ENCODE results near the gene HOXA9.

DNA sequence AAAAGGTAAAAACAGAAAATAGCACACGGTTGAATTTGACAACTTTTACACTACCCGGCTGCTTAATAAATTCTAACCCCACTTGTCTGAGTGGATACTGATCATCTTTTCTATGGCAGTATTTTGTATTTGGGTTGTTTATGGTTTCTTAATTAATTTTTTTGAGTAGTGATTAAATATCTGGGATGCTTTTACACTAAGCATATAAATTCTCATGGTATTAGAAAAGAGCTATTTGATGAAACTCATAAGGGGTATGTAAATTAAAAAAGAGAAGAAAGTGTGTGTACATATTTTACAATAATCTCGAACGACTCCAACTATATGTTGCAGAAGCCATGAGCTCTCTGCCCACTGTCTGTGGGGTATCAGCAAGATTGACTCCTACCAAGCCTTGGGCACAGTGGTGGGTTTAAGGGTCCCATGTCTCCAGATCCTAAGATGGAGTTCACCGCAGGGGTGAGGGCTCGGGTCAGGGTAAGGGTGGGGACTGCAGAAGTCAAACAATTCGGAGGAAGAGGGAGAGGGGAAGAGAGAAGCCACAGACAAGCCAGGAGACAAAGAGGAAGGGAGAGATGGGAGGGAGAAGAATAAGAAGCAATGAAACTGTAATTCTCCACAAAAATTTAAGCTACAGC is 42.1 kb upstream of the HOXA9 start:
- TF ChIP-seq PPARA (CRISPR knock-in tag; IDR thresholded peaks at IDR 0.05; ENCODE audit: borderline replicate concordance) (no peak), RARB (CRISPR knock-in tag; IDR thresholded peaks at IDR 0.05) (no peak)
- TF ChIP-seq, protein P1, sequence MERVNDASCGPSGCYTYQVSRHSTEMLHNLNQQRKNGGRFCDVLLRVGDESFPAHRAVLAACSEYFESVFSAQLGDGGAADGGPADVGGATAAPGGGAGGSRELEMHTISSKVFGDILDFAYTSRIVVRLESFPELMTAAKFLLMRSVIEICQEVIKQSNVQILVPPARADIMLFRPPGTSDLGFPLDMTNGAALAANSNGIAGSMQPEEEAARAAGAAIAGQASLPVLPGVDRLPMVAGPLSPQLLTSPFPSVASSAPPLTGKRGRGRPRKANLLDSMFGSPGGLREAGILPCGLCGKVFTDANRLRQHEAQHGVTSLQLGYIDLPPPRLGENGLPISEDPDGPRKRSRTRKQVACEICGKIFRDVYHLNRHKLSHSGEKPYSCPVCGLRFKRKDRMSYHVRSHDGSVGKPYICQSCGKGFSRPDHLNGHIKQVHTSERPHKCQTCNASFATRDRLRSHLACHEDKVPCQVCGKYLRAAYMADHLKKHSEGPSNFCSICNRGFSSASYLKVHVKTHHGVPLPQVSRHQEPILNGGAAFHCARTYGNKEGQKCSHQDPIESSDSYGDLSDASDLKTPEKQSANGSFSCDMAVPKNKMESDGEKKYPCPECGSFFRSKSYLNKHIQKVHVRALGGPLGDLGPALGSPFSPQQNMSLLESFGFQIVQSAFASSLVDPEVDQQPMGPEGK (CRISPR knock-in tag; IDR thresholded peaks at IDR 0.05; ENCODE audit: borderline replicate concordance) = no peak
